ENCODE results near the gene C22orf42.
"Not testable (repeated sequence)": the region's sequence is repeated elsewhere in the genome, so short reads cannot be mapped to it uniquely, and the experiment has no call there.

C22orf42 gene

GRCh38 chr22:32185821-32186220 is 26.7 kb upstream of the C22orf42 start:
- DNase-seq (ENCODE audit: extremely low read depth in 1 of 2, low read depth in 1 of 2), result no peak

GRCh38 chr22:32183625-32184024 is 24.5 kb upstream of the C22orf42 start:
- no peak for DNase-seq (ENCODE audit: extremely low read depth in 1 of 2, low read depth in 1 of 2)

GRCh38 chr22:32181043-32181442 is 21.9 kb upstream of the C22orf42 start:
- DNase-seq (ENCODE audit: extremely low read depth in 1 of 2, low read depth in 1 of 2), result no peak

- no peak for DNase-seq (ENCODE audit: extremely low read depth in 1 of 2, low read depth in 1 of 2)
Observed at GRCh38 chr22:32177221-32177765, 18.2 kb upstream of the C22orf42 start.

GRCh38 chr22:32175683-32176644 is 16.9 kb upstream of the C22orf42 start:
- no peak for DNase-seq (ENCODE audit: extremely low read depth in 1 of 2, low read depth in 1 of 2)

GRCh38 chr22:32175115-32175514 is 16.0 kb upstream of the C22orf42 start:
- no peak for DNase-seq (ENCODE audit: extremely low read depth in 1 of 2, low read depth in 1 of 2)

GRCh38 chr22:32165681-32166080 is 6.6 kb upstream of the C22orf42 start:
- no peak for DNase-seq (ENCODE audit: extremely low read depth in 1 of 2, low read depth in 1 of 2)

GRCh38 chr22:32164075-32164860 is 5.2 kb upstream of the C22orf42 start:
- no peak for DNase-seq (ENCODE audit: extremely low read depth in 1 of 2, low read depth in 1 of 2)

GRCh38 chr22:32160411-32160810 is 1.3 kb upstream of the C22orf42 start:
- not testable (repeated sequence) for DNase-seq (ENCODE audit: extremely low read depth in 1 of 2, low read depth in 1 of 2)

- not testable (repeated sequence) for DNase-seq (ENCODE audit: extremely low read depth in 1 of 2, low read depth in 1 of 2)
Observed at GRCh38 chr22:32157632-32158031, 1.5 kb downstream of the C22orf42 start.

GRCh38 chr22:32154727-32155126 is 4.4 kb downstream of the C22orf42 start:
- not testable (repeated sequence) for DNase-seq (ENCODE audit: extremely low read depth in 1 of 2, low read depth in 1 of 2)

- DNase-seq (ENCODE audit: extremely low read depth in 1 of 2, low read depth in 1 of 2), result not testable (repeated sequence)
Observed at GRCh38 chr22:32151641-32152040, 7.5 kb downstream of the C22orf42 start.

- not testable (repeated sequence) for DNase-seq (ENCODE audit: extremely low read depth in 1 of 2, low read depth in 1 of 2)
Observed at GRCh38 chr22:32150647-32151046, 8.5 kb downstream of the C22orf42 start.

GRCh38 chr22:32148372-32148771 is 10.7 kb downstream of the C22orf42 start:
- not testable (repeated sequence) for DNase-seq (ENCODE audit: extremely low read depth in 1 of 2, low read depth in 1 of 2)

GRCh38 chr22:32147128-32147527 is 12.0 kb downstream of the C22orf42 start:
- not testable (repeated sequence) for DNase-seq (ENCODE audit: extremely low read depth in 1 of 2, low read depth in 1 of 2)

GRCh38 chr22:32144496-32145274 is 14.4 kb downstream of the C22orf42 start:
- DNase-seq (ENCODE audit: extremely low read depth in 1 of 2, low read depth in 1 of 2), result no peak

GRCh38 chr22:32142600-32142999 is 16.5 kb downstream of the C22orf42 start:
- DNase-seq (ENCODE audit: extremely low read depth in 1 of 2, low read depth in 1 of 2), result peak in 1 of 2 donors; percentile 18

GRCh38 chr22:32140688-32141087 is 18.4 kb downstream of the C22orf42 start:
- not testable (repeated sequence) for DNase-seq (ENCODE audit: extremely low read depth in 1 of 2, low read depth in 1 of 2)

- DNase-seq (ENCODE audit: extremely low read depth in 1 of 2, low read depth in 1 of 2), result not testable (repeated sequence)
Observed at GRCh38 chr22:32138576-32138975, 20.5 kb downstream of the C22orf42 start.

- DNase-seq (ENCODE audit: extremely low read depth in 1 of 2, low read depth in 1 of 2), result peak in 1 of 2 donors; percentile 30
Observed at GRCh38 chr22:32137731-32138324, 21.3 kb downstream of the C22orf42 start.

Measured in stimulated activated CD8-positive, alpha-beta memory T cell treated with anti-CD3 and anti-CD28 coated beads, Interleukin-7, amount 100 ng/mL, for 48 hours (primary cell).